HepG2 (cell line): ENCODE measurements around the gene CD99L2. TPM values are rescaled to one million over a fixed set of nuclear protein-coding genes. Genes with fewer than 3 reads are reported as not detected.

Source experiments
- ATAC-seq: fragments of 200-7000 bp; cut with Tn5 transposase; 3 replicates; pipeline ENCODE4 v1.9.1; 2020; ENCODE audit warnings: mild to moderate bottlenecking, moderate library complexity
- BruUV-seq: library from RNA; stranded (reverse); fragments of 400-500 nt; replicated peaks from 2 replicates; lab custom pipeline; 2021; lab: Mats Ljungman, UMichigan
- CTCF ChIA-PET: fragments of 300-600 bp; formaldehyde crosslinking; extraction: SDS; loops from one replicate; lab custom pipeline; 2021; ENCODE audit warnings: low total read pairs, inconsistent platforms, low intra/inter-chr PET ratio; lab: Yijun Ruan, JAX
- POLR2A ChIA-PET: fragments of 350-600 bp; sonication (Branson Sonifier 250); formaldehyde crosslinking; loops from one replicate; lab custom pipeline; 2020; ENCODE audit warnings: antibody characterized with exemption, inconsistent platforms; lab: Yijun Ruan, JAX
- DNase-seq: peaks from one replicate; pipeline ENCODE4 v3.0.0-alpha.2; 2015; ENCODE audit warnings: low spot score
- FAIRE-seq: peaks from 3 replicates; lab custom pipeline; 2011; peaks lifted over from hg19 to GRCh38; lab: Jason Lieb, UNC
- H2AFZ ChIP-seq: one replicate; pipeline ENCODE4 v1.6.1; 2011; ENCODE audit warnings: low read length, inconsistent platforms
- H3K27ac ChIP-seq: fragments of 300-600 bp; 3 replicates; pipeline ENCODE4 v1.8.0; 2011; ENCODE audit warnings: mixed run types, mild to moderate bottlenecking, mixed read lengths, low read length, inconsistent platforms; ENCODE audit not compliant: insufficient read depth; ENCODE audit errors: extremely low read length
- H3K27me3 ChIP-seq, 2 experiments: fragments of 200-600 bp in 1 of 2; 2 replicates in 1 of 2; 3 replicates in 1 of 2; pipeline versions ENCODE4 v1.6.0 to v1.8.0; 2011; ENCODE audit warnings: low read length in 2 of 2, mild to moderate bottlenecking in 2 of 2, moderate library complexity in 2 of 2, inconsistent platforms in 1 of 2; ENCODE audit not compliant: insufficient read depth in 2 of 2, control insufficient read depth in 1 of 2
- H3K36me3 ChIP-seq, 2 experiments: fragments of 200-600 bp in 1 of 2; replicated peaks in 1 of 2; 2 replicates in 1 of 2; 3 replicates in 1 of 2; pipeline versions ENCODE4 v1.5.1 to v1.8.0; 2011; ENCODE audit warnings: low read length in 2 of 2, inconsistent platforms in 1 of 2; ENCODE audit not compliant: insufficient read depth in 2 of 2, control insufficient read depth in 1 of 2
- H3K4me1 ChIP-seq: 2 replicates; pipeline ENCODE4 v1.5.1; 2012; ENCODE audit warnings: low read length, inconsistent platforms; ENCODE audit not compliant: insufficient read depth
- H3K4me2 ChIP-seq: 2 replicates; pipeline ENCODE4 v1.6.0; 2011; ENCODE audit warnings: low read depth, low read length, inconsistent platforms
- H3K4me3 ChIP-seq, 3 experiments: fragments of 200-600 bp in 1 of 3; sonication (generic), shearing (Covaris generic) in 1 of 3; replicated peaks in 1 of 3; 2 replicates each; pipeline ENCODE4 v1.5.1; 2011 to 2016; ENCODE audit warnings: low read length in 3 of 3, inconsistent platforms in 2 of 3, low read depth in 2 of 3, mild to moderate bottlenecking in 2 of 3, control low read depth in 1 of 3, mixed read lengths in 1 of 3; ENCODE audit not compliant: insufficient read depth in 1 of 3
- H3K79me2 ChIP-seq: one replicate; pipeline ENCODE4 v1.6.1; 2011; ENCODE audit warnings: low read length, inconsistent platforms; ENCODE audit not compliant: insufficient read depth
- H3K9ac ChIP-seq: 2 replicates; pipeline ENCODE4 v1.6.0; 2011; ENCODE audit warnings: mild to moderate bottlenecking, low read depth, low read length, inconsistent platforms; ENCODE audit not compliant: insufficient read depth
- H3K9me3 ChIP-seq: 2 replicates; pipeline ENCODE4 v1.5.1; 2012; ENCODE audit warnings: mild to moderate bottlenecking, low read length
- H4K20me1 ChIP-seq: 2 replicates; pipeline ENCODE4 v1.6.0; 2011; ENCODE audit warnings: inconsistent platforms, mild to moderate bottlenecking, low read length, moderate library complexity; ENCODE audit not compliant: insufficient read depth
- ATF6 ChIP-seq: sonication (generic); formaldehyde crosslinking; conservative IDR thresholded peaks from 2 replicates; pipeline ENCODE4 v1.4.0; 2020; ENCODE audit warnings: missing genetic modification reagents
- CEBPB ChIP-seq: IDR thresholded peaks from 2 replicates; pipeline ENCODE4 v1.6.1; 2011; ENCODE audit warnings: low read depth, low read length, improper control_type of control experiment, borderline replicate concordance
- GPN1 ChIP-seq: sonication (generic); formaldehyde crosslinking; IDR thresholded peaks from 2 replicates; pipeline ENCODE4 v1.5.1; 2020; ENCODE audit warnings: missing genetic modification reagents, borderline replicate concordance
- HOXA3 ChIP-seq: sonication (generic); formaldehyde crosslinking; IDR thresholded peaks from 2 replicates; pipeline ENCODE4 v1.5.0; 2020; ENCODE audit warnings: missing genetic modification reagents
- HOXA7 ChIP-seq: sonication (generic); formaldehyde crosslinking; IDR thresholded peaks from 2 replicates; pipeline ENCODE4 v1.8.1; 2022; ENCODE audit warnings: mild to moderate bottlenecking, missing genetic modification reagents, moderate library complexity
- KAT2B ChIP-seq: fragments of 150-350 bp; IDR thresholded peaks from 2 replicates; pipeline ENCODE4 v1.6.1; 2014; ENCODE audit warnings: low read depth, low read length, borderline replicate concordance
- MTF2 ChIP-seq: sonication (generic); formaldehyde crosslinking; IDR thresholded peaks from 2 replicates; pipeline ENCODE4 v1.5.0; 2020; ENCODE audit warnings: missing genetic modification reagents, borderline replicate concordance
- MXD1 ChIP-seq: sonication (generic); formaldehyde crosslinking; IDR thresholded peaks from 2 replicates; pipeline ENCODE4 v1.4.0; 2020; ENCODE audit warnings: mild to moderate bottlenecking, missing genetic modification reagents
- NFE2L1 ChIP-seq: sonication (generic); formaldehyde crosslinking; IDR thresholded peaks from 2 replicates; pipeline ENCODE4 v1.4.0; 2020; ENCODE audit warnings: missing genetic modification reagents, mild to moderate bottlenecking, borderline replicate concordance
- NR0B2 ChIP-seq: sonication (generic); formaldehyde crosslinking; IDR thresholded peaks from 2 replicates; pipeline ENCODE4 v1.4.0; 2020; ENCODE audit warnings: mild to moderate bottlenecking, missing genetic modification reagents
- SRY ChIP-seq: sonication (generic); formaldehyde crosslinking; IDR thresholded peaks from 2 replicates; pipeline ENCODE4 v1.8.0; 2022; ENCODE audit warnings: mild to moderate bottlenecking, missing genetic modification reagents
- TBP ChIP-seq: sonication (generic); formaldehyde crosslinking; IDR thresholded peaks from 2 replicates; pipeline ENCODE4 v1.5.0; 2020; ENCODE audit warnings: missing genetic modification reagents
- TSC22D2 ChIP-seq: sonication (generic); formaldehyde crosslinking; IDR thresholded peaks from 2 replicates; pipeline ENCODE4 v1.5.1; 2020; ENCODE audit warnings: missing genetic modification reagents, mild to moderate bottlenecking, borderline replicate concordance
- ZBTB8A ChIP-seq: sonication (generic); formaldehyde crosslinking; IDR thresholded peaks from 2 replicates; pipeline ENCODE4 v1.4.0; 2020; ENCODE audit warnings: mild to moderate bottlenecking, low read depth, missing genetic modification reagents, borderline replicate concordance
- ZNF343 ChIP-seq: sonication (generic); formaldehyde crosslinking; IDR thresholded peaks from 2 replicates; pipeline ENCODE4 v1.4.0; 2020; ENCODE audit warnings: mild to moderate bottlenecking, missing genetic modification reagents
- ZUFSP ChIP-seq: sonication (generic); formaldehyde crosslinking; IDR thresholded peaks from 2 replicates; pipeline ENCODE4 v1.9.0; 2021; ENCODE audit warnings: missing genetic modification reagents, mild to moderate bottlenecking, borderline replicate concordance
- WGBS: methylation state at CpG from one replicate; pipeline ENCODE4 v1.1.6; 2017; ENCODE audit warnings: low lambda C conversion rate; 5-methylcytosine and 5-hydroxymethylcytosine counted together
- in situ Hi-C: cut with HindIII; loops from 2 replicates; pipeline ENCODE4 v1.10.0; 2017; ENCODE audit warnings: low pct_unique_long_range_greater_than_20kb; ENCODE audit not compliant: extremely low pct_ligation_motif_present
- intact Hi-C: fragments of 100-400 bp; cut with micrococcal nuclease; formaldehyde crosslinking; loops from one replicate; pipeline ENCODE4 v1.10.0; 2022; ENCODE audit not compliant: unreplicated experiment
- polyA plus RNA-seq, 8 experiments: library from polyadenylated mRNA; depleted of rRNA in 3 of 8; stranded (reverse) in 7 of 8; unstranded in 1 of 8; fragments of >200 nt; fragmentation: Illumina TruSeq in 4 of 8; extraction: Trizol in 4 of 8; gene quantifications; 2 replicates each; pipeline versions ENCODE4 v1.2.1 to v1.2.3, GENCODE V29; 2011 to 2016; ENCODE audit warnings: low read depth in 4 of 8, missing spikeins in 1 of 8, mixed read lengths in 1 of 8; ENCODE audit not compliant: insufficient read depth in 1 of 8
- total RNA-seq, 5 experiments: library from RNA; depleted of rRNA; stranded (reverse); fragments of >200 nt; fragmentation: Illumina TruSeq; extraction: Trizol; gene quantifications; 2 replicates each; pipeline ENCODE4 v1.2.3, GENCODE V29; 2016; ENCODE audit warnings: low read depth in 1 of 5

Gene CD99L2
- total and polyA plus RNA-seq, 2 of the 13 experiments (the other 11 are each of a cell fraction or from before 2014, with no cell fraction given), result 6.9 to 7.6 TPM

GRCh38 chrX:150768580-150769190, 129.8 kb downstream of the CD99L2 start:
- FAIRE-seq, result no peak
- H4K20me1 ChIP-seq, result no peaks in the 10 kb centered on the region
- no peak overlapping the region for H3K4me3 ChIP-seq
- in situ Hi-C loops, result no loop called here
- no peaks in the 10 kb centered on the region for H3K36me3 ChIP-seq
- WGBS, result 92% methylated on average over 6 of the region's 19 CpGs
- no peak overlapping the region for H3K27ac ChIP-seq
- no peaks in the 10 kb centered on the region for H3K9me3 ChIP-seq
- H2AFZ ChIP-seq, result no peak overlapping the region
- no peak for DNase-seq
- TF ChIP-seq GPN1 (CRISPR knock-in tag) (no peak), ATF6 (CRISPR knock-in tag) (no peak), MXD1 (CRISPR knock-in tag) (no peak), TSC22D2 (no peak), SRY (CRISPR knock-in tag) (no peak), TBP (CRISPR knock-in tag) (no peak), MTF2 (CRISPR knock-in tag) (no peak), ZNF343 (CRISPR knock-in tag) (no peak), NFE2L1 (CRISPR knock-in tag) (no peak), HOXA7 (CRISPR knock-in tag) (no peak), HOXA3 (CRISPR knock-in tag) (no peak), KAT2B (no peak), ZBTB8A (CRISPR knock-in tag) (no peak), NR0B2 (no peak), CEBPB (no peak), ZUFSP (CRISPR knock-in tag) (no peak)
- H3K4me1 ChIP-seq, result no peaks in the 10 kb centered on the region
- H3K4me2 ChIP-seq, result no peak overlapping the region
- ChIA-PET POLR2A (no interaction called here), CTCF (no interaction called here)
- intact Hi-C loops, result no loop called here
- no TSS peak for BruUV-seq
- no peak for ATAC-seq
- H3K9ac ChIP-seq, result no peak overlapping the region
- no peaks in the 10 kb centered on the region for H3K27me3 ChIP-seq
- no peaks in the 10 kb centered on the region for H3K79me2 ChIP-seq
